Measurements from ENCODE around the gene NUDT6.
A peak's percentile ranks its signal among the peaks of the same experiment; 100 is the strongest.

NUDT6 gene

DNA sequence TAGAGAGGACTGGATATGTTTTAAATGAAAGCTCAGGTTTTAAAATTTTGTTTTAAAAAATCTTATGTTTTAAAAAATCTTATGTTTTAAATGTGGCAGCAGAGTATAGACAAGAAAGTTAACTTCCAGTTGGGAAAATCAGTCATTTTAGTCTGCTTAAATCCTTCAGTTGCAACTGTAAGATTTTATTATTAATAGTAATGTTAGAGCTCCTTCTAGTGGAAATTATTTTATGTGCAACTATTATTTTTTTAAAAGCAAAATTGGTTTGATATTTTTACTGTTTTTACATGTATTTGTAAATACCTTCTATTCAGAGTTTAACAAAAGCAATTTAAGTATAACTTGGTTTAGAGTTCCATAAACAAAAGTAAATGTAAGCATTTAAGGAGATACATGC, 8.5 kb upstream of the NUDT6 start:
- no peak overlapping the region for H2BK120ac ChIP-seq (ENCODE audit: low read depth, low read length)
- no peak overlapping the region for H3K23ac ChIP-seq (ENCODE audit: low read length in 2 of 2)
- no peak overlapping the region for H2BK12ac ChIP-seq (ENCODE audit: low read length in 2 of 2)
- H4K91ac ChIP-seq (ENCODE audit: low read length) = no peak overlapping the region
- H3K36me3 ChIP-seq (ENCODE audit: control insufficient read depth in 1 of 2, insufficient read depth in 2 of 2, low read depth in 1 of 2, low read length in 2 of 2) = peaks cover 2 to 55% of the 10 kb centered on the region in 2 experiments
- H3K9me3 ChIP-seq (ENCODE audit: control insufficient read depth, low read length) = no peaks in the 10 kb centered on the region
- no peak overlapping the region for H2AFZ ChIP-seq (ENCODE audit: low read depth, low read length)
- H3K27ac ChIP-seq (ENCODE audit: low read length, poor library complexity, severe bottlenecking) = no peak overlapping the region
- no peak overlapping the region for H2BK5ac ChIP-seq (ENCODE audit: low read depth, low read length, poor library complexity, severe bottlenecking)
- peak overlapping the region; percentile 19 for H3K9ac ChIP-seq (ENCODE audit: low read length)
- DNase-seq = peak; percentile 24
- no peaks in the 10 kb centered on the region for H3K4me1 ChIP-seq (ENCODE audit: control insufficient read depth, insufficient read depth, low read depth, low read length)
- H4K8ac ChIP-seq (ENCODE audit: low read length) = no peak overlapping the region
- no peak overlapping the region for H2AK5ac ChIP-seq (ENCODE audit: low read length, severe bottlenecking)
- no peak overlapping the region for H3K4me2 ChIP-seq (ENCODE audit: low read length, poor library complexity, severe bottlenecking)
- no peak overlapping the region for H3K4me3 ChIP-seq (ENCODE audit: insufficient read depth in 1 of 2, low read depth in 1 of 2, low read length in 2 of 2)
- no peak overlapping the region for H3K18ac ChIP-seq (ENCODE audit: low read depth in 1 of 2, low read length in 2 of 2)
- no peaks in the 10 kb centered on the region for H3K27me3 ChIP-seq (ENCODE audit: control insufficient read depth in 1 of 2, insufficient read depth in 1 of 2, low read length in 2 of 2)
- H3K14ac ChIP-seq (ENCODE audit: low read length in 2 of 2) = no peak overlapping the region
- H3K79me1 ChIP-seq (replicated peaks; ENCODE audit: low read length, poor library complexity, severe bottlenecking) = peaks cover 9% of the 10 kb centered on the region
- no peak overlapping the region for H3K4ac ChIP-seq (ENCODE audit: low read depth in 1 of 2, low read length in 2 of 2)
- H2BK15ac ChIP-seq (ENCODE audit: low read depth, poor library complexity, severe bottlenecking) = no peak overlapping the region

GRCh38 chr4:122928930-122929329, 6.5 kb upstream of the NUDT6 start:
- Histone ChIP-seq H3K27me3 (ENCODE audit: control insufficient read depth in 1 of 2, insufficient read depth in 1 of 2, low read length in 2 of 2) (no peaks in the 10 kb centered on the region), H2BK15ac (ENCODE audit: low read depth, poor library complexity, severe bottlenecking) (no peak overlapping the region), H3K23ac (ENCODE audit: low read length in 2 of 2) (no peak overlapping the region), H3K79me1 (replicated peaks; ENCODE audit: low read length, poor library complexity, severe bottlenecking) (peaks cover 18% of the 10 kb centered on the region), H2BK120ac (ENCODE audit: low read depth, low read length) (no peak overlapping the region), H3K36me3 (ENCODE audit: control insufficient read depth in 1 of 2, insufficient read depth in 2 of 2, low read depth in 1 of 2, low read length in 2 of 2) (peaks cover under 1 to 37% of the 10 kb centered on the region in 2 experiments), H3K14ac (ENCODE audit: low read length in 2 of 2) (no peak overlapping the region), H4K8ac (ENCODE audit: low read length) (no peak overlapping the region), H3K4ac (ENCODE audit: low read depth in 1 of 2, low read length in 2 of 2) (no peak overlapping the region), H3K4me3 (ENCODE audit: insufficient read depth in 1 of 2, low read depth in 1 of 2, low read length in 2 of 2) (no peak overlapping the region), H4K91ac (ENCODE audit: low read length) (no peak overlapping the region), H2BK12ac (ENCODE audit: low read length in 2 of 2) (no peak overlapping the region), H2BK5ac (ENCODE audit: low read depth, low read length, poor library complexity, severe bottlenecking) (no peak overlapping the region), H3K9me3 (ENCODE audit: control insufficient read depth, low read length) (no peaks in the 10 kb centered on the region), H2AK5ac (ENCODE audit: low read length, severe bottlenecking) (no peak overlapping the region), H2AFZ (ENCODE audit: low read depth, low read length) (no peak overlapping the region), H3K4me2 (ENCODE audit: low read length, poor library complexity, severe bottlenecking) (no peak overlapping the region), H3K18ac (ENCODE audit: low read depth in 1 of 2, low read length in 2 of 2) (no peak overlapping the region), H3K4me1 (ENCODE audit: control insufficient read depth, insufficient read depth, low read depth, low read length) (no peaks in the 10 kb centered on the region), H3K27ac (ENCODE audit: low read length, poor library complexity, severe bottlenecking) (no peak overlapping the region), H3K9ac (ENCODE audit: low read length) (no peak overlapping the region)
- WGBS = 100% methylated on average over 1 of the region's 1 CpG
- no peak for DNase-seq

- Histone ChIP-seq H2BK5ac (ENCODE audit: low read depth, low read length, poor library complexity, severe bottlenecking) (no peak overlapping the region), H2AK5ac (ENCODE audit: low read length, severe bottlenecking) (no peak overlapping the region), H3K36me3 (ENCODE audit: control insufficient read depth in 1 of 2, insufficient read depth in 2 of 2, low read depth in 1 of 2, low read length in 2 of 2) (no peaks in the 10 kb centered on the region), H3K79me1 (replicated peaks; ENCODE audit: low read length, poor library complexity, severe bottlenecking) (peaks cover 22% of the 10 kb centered on the region), H3K4me1 (ENCODE audit: control insufficient read depth, insufficient read depth, low read depth, low read length) (peaks cover 3% of the 10 kb centered on the region), H3K27me3 (ENCODE audit: control insufficient read depth in 1 of 2, insufficient read depth in 1 of 2, low read length in 2 of 2) (no peaks in the 10 kb centered on the region), H4K8ac (ENCODE audit: low read length) (peak overlapping the region; percentile 29), H3K14ac (ENCODE audit: low read length in 2 of 2) (no peak overlapping the region), H3K18ac (ENCODE audit: low read depth in 1 of 2, low read length in 2 of 2) (peak overlapping the region; percentile 64 to 87), H4K91ac (ENCODE audit: low read length) (no peak overlapping the region), H3K4me2 (ENCODE audit: low read length, poor library complexity, severe bottlenecking) (peak overlapping the region; percentile 78), H2BK15ac (ENCODE audit: low read depth, poor library complexity, severe bottlenecking) (no peak overlapping the region), H3K27ac (ENCODE audit: low read length, poor library complexity, severe bottlenecking) (peak overlapping the region; percentile 76), H3K4ac (ENCODE audit: low read depth in 1 of 2, low read length in 2 of 2) (peak overlapping the region in 1 of 2 experiments; percentile 65), H3K4me3 (ENCODE audit: insufficient read depth in 1 of 2, low read depth in 1 of 2, low read length in 2 of 2) (peak overlapping the region; percentile 90 to 95), H3K9ac (ENCODE audit: low read length) (peak overlapping the region; percentile 92), H2BK12ac (ENCODE audit: low read length in 2 of 2) (no peak overlapping the region), H3K9me3 (ENCODE audit: control insufficient read depth, low read length) (no peaks in the 10 kb centered on the region), H2AFZ (ENCODE audit: low read depth, low read length) (peak overlapping the region; percentile 93), H2BK120ac (ENCODE audit: low read depth, low read length) (no peak overlapping the region), H3K23ac (ENCODE audit: low read length in 2 of 2) (no peak overlapping the region)
- WGBS = under 1% methylated on average over 32 of the region's 34 CpGs
- DNase-seq = peak; percentile 93
These were observed 597 bp upstream of the NUDT6 start for GRCh38 chr4:122922877-122923511.

GRCh38 chr4:122921300-122921699, 1.1 kb downstream of the NUDT6 start:
- H3K79me1 ChIP-seq (replicated peaks; ENCODE audit: low read length, poor library complexity, severe bottlenecking) = peaks cover 19% of the 10 kb centered on the region
- H3K23ac ChIP-seq (ENCODE audit: low read length in 2 of 2) = no peak overlapping the region
- H3K9ac ChIP-seq (ENCODE audit: low read length) = peak overlapping the region; percentile 92
- H4K8ac ChIP-seq (ENCODE audit: low read length) = peak overlapping the region; percentile 12
- H3K4me2 ChIP-seq (ENCODE audit: low read length, poor library complexity, severe bottlenecking) = no peak overlapping the region
- no peak overlapping the region for H2BK15ac ChIP-seq (ENCODE audit: low read depth, poor library complexity, severe bottlenecking)
- no peak overlapping the region for H3K18ac ChIP-seq (ENCODE audit: low read depth in 1 of 2, low read length in 2 of 2)
- no peak overlapping the region for H3K4ac ChIP-seq (ENCODE audit: low read depth in 1 of 2, low read length in 2 of 2)
- no peaks in the 10 kb centered on the region for H3K27me3 ChIP-seq (ENCODE audit: control insufficient read depth in 1 of 2, insufficient read depth in 1 of 2, low read length in 2 of 2)
- H2BK120ac ChIP-seq (ENCODE audit: low read depth, low read length) = no peak overlapping the region
- no peak overlapping the region for H4K91ac ChIP-seq (ENCODE audit: low read length)
- H2BK12ac ChIP-seq (ENCODE audit: low read length in 2 of 2) = no peak overlapping the region
- no peaks in the 10 kb centered on the region for H3K9me3 ChIP-seq (ENCODE audit: control insufficient read depth, low read length)
- no peak overlapping the region for H2AFZ ChIP-seq (ENCODE audit: low read depth, low read length)
- no peak overlapping the region for H3K14ac ChIP-seq (ENCODE audit: low read length in 2 of 2)
- 85% methylated on average over 3 of the region's 5 CpGs for whole genome bisulfite sequencing
- DNase-seq = no peak
- peaks cover 3% of the 10 kb centered on the region for H3K4me1 ChIP-seq (ENCODE audit: control insufficient read depth, insufficient read depth, low read depth, low read length)
- peaks cover 0 to 8% of the 10 kb centered on the region in 2 experiments for H3K36me3 ChIP-seq (ENCODE audit: control insufficient read depth in 1 of 2, insufficient read depth in 2 of 2, low read depth in 1 of 2, low read length in 2 of 2)
- peak overlapping the region in 1 of 2 experiments; percentile 90 for H3K4me3 ChIP-seq (ENCODE audit: insufficient read depth in 1 of 2, low read depth in 1 of 2, low read length in 2 of 2)
- H2AK5ac ChIP-seq (ENCODE audit: low read length, severe bottlenecking) = no peak overlapping the region
- H2BK5ac ChIP-seq (ENCODE audit: low read depth, low read length, poor library complexity, severe bottlenecking) = no peak overlapping the region
- H3K27ac ChIP-seq (ENCODE audit: low read length, poor library complexity, severe bottlenecking) = no peak overlapping the region
